ENCODE results near the gene TADA2B.
"Not testable (repeated sequence)": the region's sequence is repeated elsewhere in the genome, so short reads cannot be mapped to it uniquely, and the experiment has no call there.

Gene TADA2B

DNA sequence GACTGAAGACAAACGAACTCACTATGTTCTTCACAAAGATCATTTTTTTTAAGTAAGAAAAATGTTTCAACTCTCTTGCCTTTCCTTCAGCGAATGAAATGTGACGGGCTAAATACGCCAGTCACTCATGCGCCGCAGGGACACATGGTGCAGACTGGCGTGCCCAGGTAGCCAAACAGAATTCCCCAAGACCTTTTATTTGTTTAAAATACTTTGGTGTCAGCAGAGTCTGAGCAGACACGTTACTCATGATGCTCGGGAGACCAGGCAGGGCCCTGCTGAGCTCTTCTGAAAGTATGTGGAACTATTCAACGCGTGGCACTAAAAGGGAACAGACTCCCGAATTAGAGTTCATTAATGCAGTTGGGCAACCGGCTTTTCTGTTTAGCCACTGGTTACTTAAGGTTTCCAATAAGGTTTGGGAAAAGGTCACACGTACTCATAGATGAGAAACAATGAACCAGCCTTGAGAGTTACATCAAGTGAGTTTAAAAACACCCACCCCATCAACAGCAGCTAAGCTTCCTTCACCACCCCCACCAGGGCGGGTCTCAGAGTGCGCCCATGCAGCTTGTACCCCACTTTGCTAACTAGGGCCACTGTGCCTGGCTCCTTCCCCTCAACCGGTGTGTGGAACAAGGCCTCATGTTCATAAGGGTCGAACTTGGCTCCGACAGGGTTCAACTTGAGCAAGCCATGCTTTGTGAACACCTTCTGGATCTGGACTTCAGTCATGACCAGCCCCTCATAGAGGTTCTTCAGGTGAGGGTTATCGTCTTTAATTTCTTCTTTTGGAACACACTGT lies 17.4 kb downstream of the TADA2B start:
- no peak for DNase-seq

DNA sequence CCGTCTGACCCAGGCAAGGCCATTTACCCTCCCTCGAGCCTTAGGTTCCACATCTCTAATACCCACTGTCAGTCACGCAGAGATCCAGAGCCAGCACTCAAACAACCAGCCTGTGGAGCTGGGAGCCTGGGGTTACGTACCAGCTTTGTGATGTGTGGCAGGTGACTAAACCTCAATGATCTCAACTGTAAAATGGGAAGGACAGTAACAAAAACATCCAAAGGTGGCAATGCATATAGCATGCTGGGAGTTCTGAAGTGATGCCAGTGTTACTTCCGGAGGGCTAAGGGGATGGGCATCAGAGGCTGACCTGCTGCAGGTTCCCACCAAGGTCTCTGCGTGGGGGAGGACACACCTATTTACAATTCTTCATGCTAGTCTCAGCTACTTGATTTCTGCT lies 18.6 kb downstream of the TADA2B start:
- no peak for DNase-seq

DNA sequence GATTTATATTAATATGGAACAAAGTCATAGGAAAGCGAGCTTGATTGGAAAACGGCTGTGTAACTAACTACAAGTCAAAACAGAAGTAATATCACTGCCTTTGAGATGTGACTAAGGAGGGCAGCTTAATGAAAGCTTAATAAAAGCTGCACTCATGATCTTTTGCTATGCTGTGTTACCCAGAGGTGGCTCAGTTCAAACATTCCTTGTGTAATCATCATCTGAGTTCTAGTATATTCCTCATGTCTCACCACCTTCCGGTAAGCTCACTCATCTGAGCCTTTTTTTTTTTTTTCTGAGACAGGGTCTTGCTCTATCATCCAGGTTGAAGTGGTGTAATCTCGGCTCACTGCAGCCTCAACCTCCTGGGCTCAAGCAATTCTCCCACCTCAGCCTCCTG lies 19.6 kb downstream of the TADA2B start:
- DNase-seq: no peak

DNA sequence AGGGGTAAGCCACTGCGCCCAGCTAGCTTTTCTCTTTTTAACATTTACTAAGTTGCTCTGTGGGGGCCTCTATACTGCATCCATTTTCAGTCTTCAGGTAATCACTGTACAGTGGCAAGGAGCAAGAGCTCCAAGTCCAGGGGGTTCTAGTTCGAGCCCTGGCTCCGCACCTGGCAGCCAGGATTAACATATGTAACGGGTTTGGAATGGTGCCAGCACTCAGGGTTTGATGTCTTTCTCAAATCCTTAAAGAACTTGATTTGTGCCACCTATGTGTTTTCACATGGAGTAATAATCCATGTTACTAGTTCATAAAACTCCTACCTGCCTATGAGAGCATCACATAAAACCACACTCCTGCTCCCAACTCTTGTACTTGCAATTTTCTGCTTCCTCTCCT lies 20.2 kb downstream of the TADA2B start:
- DNase-seq: no peak

DNA sequence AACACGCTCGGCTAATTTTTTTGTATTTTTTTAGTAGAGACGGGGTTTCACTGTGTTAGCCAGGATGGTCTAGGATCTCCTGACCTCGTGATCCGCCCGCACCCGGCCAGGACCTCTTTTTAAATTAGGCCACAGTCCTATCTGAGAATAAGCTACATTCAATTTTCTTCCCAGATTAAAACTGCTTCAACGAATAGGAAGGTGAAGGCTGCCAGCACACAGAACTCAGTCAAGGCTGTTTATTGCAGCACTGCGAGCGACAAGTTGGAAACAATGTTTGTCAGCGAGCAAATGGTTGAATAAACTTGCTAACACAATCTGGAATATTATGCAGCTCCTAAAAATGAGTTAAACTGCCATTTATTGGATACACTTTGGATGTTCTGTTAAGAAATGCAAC lies 22.8 kb downstream of the TADA2B start:
- no peak for DNase-seq

DNA sequence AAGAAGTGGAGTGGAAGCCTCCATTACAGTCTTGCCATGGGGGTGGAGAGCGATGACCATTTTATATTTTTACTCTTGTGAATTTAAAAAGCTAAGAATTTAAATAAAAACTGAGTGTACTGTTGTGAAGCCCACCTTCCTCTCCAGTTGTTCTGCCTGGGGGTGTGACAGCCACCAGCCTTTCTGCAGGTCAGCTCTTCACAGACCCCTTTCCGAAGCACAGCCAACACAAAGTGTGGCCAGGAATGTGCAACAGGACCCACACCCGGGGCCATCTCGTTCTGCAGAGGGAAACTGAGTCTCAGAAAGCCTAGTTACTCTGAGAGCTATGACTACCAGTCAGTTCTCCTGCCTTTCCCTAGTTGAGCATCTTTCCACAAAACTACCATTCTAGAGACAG lies 23.3 kb downstream of the TADA2B start:
- DNase-seq: no peak

DNA sequence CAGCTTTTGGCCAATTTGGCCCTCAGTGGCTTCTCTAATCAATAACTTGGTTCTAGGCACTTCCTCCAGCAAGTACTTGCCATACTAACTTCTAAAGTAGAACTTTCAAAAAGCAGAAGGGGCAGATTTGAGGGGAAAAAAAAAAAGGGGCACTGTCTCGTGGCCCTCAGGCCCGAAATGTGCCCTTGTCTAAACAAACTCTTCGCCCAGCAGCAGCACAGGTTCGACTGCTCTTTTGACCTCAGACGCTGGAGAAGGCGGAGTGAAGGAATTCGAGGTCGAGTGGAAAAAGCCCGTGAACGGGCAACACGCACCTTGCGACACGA lies 23.9 kb downstream of the TADA2B start:
- DNase-seq: no peak

DNA sequence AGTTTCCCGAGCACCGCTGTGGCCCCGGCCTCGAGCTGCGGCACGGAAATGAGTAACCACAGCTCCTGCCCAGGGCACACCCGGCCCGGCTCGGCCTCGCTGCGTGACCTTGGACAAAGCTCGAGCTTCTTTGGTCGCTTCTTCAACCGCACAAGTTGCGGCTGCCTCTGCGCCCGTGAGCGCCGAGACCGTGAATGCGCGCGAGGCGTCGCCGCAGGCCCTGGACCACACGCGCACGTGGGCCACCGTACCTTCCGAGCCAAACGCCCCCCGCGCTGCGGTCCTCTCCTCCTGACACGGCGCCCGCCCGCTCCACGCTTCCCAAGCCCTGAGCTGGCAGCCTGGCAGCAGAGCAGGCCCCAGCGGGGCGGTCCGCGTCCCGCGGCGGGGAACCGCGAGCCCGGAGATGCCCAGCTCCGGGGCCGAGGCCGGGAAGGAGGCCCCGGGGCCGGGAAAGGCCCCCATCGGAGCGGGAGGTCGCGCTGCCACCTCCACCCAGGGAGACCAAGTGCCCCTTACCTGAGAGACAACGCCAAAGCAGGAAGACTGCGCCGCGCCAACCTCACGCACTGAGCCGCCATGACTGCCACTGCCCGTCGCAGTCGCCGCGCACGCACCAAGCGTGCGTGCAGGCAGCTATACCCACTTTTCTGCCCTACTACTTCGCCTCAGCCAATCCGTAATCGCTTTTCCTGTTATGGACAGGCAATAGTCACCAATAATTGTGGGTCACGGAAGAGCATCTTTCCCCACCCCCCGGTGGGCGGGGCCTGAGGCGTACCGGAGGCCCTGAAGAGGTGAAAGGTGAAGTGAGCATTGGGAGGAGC lies 24.5 kb downstream of the TADA2B start, which contains the start of gene GRPEL1:
TSS of gene GRPEL1 (minus strand) at position 613 of the 827 bp plus-strand sequence. CDS start at position 581, 32 bp downstream.
- peak; percentile 99 for DNase-seq

DNA sequence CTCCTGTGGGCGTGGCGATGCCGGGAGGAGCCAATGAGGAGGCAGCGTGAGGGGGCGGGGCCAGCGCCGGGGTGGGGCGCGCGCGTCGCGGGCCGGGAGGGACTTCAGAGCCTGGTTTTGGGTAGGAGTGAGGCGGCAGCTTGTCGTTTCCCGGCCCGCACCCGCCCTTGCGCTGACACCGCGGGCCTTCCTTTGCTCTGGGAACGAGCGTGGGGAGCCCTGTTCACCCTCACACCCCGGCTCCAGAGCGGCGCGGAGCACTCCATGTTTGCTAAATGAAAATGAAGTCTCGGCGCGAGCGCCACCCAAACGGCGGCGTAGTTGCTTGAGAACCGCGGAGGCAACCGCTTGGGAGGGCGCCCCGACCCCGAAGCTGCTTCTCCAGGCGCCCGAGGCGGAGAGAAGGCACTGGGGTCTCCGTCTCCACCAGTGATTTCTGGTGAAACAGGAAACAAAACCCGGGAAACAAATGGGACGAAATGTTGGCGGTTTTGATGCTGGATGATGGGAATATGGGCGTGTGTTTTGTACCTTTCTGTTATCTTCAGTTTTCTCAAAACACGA lies 25.2 kb downstream of the TADA2B start:
- no peak for DNase-seq

DNA sequence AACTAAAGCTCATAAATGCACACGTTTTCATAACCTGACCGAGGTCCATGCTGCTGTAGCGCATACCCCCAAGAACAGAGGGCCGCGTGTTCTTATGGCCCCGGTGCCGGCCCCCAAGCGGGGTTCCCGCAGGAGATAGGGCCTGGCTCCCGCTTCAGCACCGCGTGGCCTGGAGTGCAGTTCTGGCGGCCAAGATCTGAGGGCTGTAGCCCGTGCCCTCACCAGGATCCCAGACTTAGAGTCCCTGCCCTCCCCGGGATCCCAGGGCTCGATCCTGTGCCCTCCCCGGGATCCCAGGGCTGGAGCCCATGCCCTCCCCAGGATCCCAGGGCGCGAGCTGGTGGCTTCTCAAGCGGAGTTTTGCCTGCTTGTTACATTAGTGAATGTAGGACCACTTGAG lies 25.7 kb downstream of the TADA2B start:
- no peak for DNase-seq

DNA sequence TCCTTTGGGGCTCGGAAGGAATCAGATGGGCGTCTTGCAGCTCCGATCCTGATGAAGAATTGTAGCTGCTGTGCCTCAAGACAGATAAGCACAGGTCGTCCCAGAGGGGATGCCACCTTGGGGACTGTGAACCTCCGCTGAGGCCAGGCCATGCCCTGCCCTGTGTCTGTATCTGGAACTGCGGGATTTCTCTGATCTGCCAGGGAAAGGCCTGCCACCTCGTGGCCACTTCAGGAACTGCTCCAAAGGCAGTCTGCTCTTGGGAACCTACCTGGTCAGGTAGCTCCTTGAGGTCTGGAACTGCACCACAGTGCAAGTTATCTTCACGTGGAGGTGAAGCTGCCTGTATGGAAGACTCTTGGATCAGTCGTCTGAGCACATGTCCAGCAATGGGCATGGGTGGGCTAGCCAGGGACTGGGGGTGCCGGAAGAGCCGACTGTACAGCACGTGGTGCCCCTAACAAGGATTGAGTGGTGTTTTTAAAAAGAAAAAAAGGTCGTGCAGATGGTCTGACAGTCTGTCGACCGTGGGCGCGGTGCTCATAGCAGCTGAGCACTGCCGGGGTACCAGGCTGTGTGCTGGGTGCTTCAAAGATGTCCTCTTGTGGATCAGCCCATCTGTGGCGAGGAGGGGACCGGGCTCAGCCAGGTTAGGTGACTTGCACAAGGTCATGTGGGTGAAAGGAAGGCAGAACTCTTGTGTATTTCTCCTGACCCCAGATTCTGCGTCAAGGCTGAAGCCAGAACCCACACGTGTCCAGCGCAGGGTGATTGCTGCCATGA lies 27.7 kb downstream of the TADA2B start:
- peak; percentile 50 for DNase-seq

DNA sequence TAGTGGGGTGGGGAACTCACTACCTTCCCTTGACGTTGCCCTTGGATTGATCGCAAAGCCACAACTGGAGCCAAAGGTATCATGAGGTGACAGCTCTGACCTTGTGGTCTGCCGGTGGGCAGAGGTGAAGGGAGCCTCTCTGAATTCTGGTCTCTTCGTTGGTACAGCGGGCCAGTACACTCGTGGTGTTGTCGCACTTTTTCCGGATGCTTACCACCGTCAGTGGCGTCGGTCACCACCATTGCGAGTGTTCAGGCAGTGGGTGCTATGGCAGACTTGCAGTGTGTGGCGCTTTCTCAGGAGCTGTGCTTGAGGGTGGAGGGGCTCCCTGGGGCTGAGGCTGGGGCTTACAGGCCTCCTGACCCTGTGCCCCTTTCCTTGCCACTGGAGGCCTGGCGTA lies 29.9 kb downstream of the TADA2B start:
- DNase-seq: no peak

DNA sequence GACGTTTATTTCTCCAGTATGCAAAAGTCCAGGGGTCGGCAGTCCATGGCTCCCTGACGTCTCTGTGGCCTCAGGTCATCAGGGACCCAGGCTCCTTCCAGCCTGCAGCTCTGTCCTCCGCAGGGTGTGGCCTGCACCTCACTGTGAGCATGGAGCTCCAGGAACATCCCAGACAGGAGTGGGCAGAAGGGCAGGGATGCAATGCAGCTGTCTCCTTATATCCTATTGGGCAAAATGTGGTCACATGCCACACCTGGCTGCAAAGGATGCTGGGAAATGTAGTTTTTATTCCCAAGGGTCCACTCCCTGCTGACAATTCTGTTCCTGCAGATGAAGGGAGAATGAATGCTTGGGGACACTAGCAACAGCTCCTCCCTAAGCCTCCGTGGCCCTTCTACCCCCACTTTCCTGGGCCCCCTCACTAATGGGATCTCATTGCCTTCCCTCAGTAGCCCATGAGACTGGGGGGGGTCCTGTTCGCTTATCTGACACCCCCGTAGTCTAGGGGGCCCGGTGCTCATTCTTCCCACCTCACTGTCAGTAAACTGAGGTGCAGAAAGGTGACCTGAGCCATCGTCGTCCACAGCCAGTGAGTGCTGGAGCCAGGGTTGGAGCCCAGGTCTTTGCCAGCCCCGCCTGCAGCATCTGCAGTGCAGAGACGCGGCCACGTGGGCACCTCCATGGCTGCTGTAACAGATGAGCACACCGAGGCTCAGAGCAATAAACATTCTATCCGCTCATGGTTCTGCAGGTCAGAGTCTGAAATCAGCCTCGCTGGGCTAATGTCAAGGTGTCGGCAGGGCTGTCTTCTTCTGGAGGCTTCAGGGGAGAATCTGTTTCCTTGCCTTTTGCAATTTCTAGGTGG lies 30.6 kb downstream of the TADA2B start:
- DNase-seq: peak; percentile 44

DNA sequence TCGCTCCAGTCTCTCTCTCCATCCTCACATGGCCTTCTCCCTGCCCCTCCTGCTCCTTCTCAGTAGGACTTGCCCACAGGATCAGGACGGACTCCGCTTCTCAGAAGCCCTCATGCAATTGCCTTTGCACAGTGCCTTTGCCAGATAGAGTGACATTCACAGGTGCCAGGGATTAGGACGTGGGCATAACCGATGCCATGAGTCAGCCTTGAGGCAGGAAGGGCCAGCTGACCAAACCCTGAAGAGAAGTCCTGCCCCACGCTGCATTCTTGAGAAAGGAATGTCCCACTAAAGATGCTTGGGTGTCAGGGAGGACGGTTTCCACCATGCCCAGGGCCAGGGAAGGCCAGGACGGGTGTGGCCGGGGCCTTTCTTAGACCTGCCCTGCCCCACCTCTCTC lies 31.3 kb downstream of the TADA2B start:
- DNase-seq: no peak

DNA sequence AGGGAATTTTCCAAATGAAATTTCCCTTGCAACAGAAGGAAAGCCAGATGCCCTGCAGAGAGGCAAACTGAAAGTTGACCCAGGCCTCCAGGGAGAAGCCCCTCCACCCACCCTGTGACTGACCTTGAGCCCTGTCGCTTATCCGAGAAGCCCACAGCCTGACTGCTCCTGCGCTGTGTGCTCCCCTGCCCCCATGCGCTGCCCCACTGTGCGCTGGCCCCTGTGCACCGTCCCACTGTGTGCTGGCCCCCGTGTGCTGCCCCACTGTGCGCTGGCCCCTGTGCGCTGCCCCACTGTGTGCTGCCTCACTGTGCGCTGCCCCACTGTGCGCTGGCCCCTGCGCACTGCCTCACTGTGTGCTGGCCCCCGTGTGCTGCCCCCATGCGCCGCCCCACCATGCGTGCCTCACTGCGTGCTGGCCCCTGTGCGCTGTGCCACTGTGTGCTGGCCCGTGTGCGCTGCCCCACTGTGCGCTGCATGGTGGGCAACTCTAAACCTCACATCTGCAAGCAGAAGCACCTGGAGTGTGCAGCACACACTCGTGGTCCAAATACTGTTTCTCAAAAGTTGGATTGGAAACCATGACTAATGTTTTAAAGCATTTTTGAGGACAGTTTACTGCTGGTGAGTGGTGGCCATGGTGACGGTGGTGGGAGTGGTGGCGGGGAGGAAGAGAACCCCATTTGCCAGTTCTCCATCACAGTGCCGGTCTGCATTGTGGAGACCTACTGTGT lies 33.0 kb downstream of the TADA2B start:
- peak; percentile 13 for DNase-seq

DNA sequence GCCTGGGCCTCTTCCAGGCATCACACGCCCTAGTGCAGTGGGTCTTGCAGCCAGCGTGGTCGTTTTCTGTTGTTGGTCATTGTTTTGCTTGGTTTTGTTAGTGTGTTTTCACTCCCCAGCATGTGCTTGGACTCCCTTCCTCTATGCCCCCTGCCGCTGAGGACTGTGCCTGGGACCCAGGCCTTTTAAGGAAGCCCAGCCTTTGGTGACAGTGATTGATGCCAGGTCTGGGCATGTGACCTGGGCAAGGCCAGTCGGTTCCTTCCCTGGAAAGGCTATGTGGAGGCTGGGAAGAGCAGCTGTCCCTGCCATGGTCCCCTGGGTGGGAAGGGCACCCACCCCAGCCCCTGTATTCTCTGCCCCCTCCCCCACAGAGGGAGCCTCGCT lies 33.5 kb downstream of the TADA2B start:
- no peak for DNase-seq

DNA sequence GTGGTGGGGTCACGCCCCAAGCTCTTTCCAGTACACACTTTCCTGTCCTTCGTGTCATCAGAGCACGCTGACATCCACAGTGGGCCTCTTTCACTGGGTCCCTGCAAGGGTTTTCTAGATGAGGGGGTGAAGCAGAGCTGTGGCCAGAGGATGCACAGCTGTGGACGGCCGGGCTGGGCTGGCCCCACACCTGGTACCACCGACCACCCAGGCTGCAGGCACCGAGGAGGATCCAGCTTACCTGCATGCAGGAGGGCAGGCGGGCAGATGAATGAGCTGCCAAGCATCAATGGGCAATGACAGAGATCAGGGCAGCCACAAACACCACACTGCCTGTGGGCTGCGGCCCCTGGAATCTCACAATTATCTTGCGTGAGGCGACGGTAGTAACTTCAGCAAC lies 34.2 kb downstream of the TADA2B start:
- no peak for DNase-seq

DNA sequence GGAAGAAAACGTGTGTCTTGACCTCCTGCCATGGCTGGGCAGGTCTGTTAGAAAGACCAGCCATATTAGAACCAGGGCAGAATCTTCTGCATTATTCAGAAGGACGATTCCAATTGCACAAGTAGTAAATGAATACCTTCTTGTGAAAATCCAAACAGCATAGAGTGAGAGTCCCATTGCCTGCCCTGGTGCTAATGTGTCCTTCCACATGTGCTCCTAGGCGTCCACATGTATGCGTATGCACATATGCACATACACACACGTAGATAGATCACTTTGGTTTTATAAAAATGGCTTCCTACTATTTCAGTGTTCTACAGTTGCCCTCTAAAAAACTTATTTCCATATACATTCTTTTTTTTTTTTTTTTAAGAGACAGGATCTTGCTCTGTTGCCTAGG lies 34.9 kb downstream of the TADA2B start:
- DNase-seq: no peak

DNA sequence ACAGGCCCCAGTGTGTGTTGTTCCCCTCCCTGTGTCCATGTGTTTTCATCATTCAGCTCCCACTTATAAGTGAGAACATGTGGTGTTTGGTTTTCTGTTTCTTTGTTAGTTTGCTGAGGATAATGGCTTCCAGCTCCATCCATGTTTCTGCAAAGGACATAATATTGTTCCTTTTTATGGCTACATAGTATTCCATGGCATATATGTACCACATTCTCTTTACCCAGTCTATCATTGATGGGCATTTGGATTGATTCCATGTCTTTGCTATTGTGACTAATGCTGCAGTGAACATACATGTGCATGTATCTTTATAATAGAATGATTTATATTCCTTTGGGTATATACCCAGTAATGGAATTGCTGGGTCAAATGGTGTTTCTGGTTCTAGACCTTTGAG lies 36.3 kb downstream of the TADA2B start:
- not testable (repeated sequence) for DNase-seq

DNA sequence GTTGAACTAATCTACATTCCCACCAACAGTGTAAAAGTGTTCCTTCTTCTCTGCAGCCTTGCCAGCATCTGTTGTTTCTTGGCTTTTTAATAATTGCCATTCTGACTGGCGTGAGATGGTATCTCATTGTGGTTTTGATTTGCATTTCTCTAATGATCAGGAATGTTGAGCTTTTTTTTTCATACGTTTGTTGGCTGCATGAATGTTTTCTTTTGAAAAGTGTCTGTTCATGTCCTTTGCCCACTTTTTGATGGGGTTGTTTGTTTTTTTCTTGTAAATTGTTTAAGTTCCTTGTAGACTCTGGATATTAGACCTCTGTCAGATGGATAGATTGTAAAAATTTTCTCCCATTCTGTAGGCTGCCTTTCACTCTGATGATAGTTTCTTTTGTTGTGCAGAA lies 36.7 kb downstream of the TADA2B start:
- DNase-seq: not testable (repeated sequence)

All from fibroblast of skin of abdomen (primary cell).